ENCODE results near the gene MRTFA. TPM values are rescaled to one million over a fixed set of nuclear protein-coding genes. Genes with fewer than 3 reads are reported as not detected.
A peak's percentile ranks its signal among the peaks of the same experiment; 100 is the strongest.

Gene MRTFA
- total and polyA plus RNA-seq, 9 of the 15 experiments (the other 6 are each of a cell fraction or from before 2014, with no cell fraction given): 0.84 to 21.1 (median 3.7) TPM

DNA sequence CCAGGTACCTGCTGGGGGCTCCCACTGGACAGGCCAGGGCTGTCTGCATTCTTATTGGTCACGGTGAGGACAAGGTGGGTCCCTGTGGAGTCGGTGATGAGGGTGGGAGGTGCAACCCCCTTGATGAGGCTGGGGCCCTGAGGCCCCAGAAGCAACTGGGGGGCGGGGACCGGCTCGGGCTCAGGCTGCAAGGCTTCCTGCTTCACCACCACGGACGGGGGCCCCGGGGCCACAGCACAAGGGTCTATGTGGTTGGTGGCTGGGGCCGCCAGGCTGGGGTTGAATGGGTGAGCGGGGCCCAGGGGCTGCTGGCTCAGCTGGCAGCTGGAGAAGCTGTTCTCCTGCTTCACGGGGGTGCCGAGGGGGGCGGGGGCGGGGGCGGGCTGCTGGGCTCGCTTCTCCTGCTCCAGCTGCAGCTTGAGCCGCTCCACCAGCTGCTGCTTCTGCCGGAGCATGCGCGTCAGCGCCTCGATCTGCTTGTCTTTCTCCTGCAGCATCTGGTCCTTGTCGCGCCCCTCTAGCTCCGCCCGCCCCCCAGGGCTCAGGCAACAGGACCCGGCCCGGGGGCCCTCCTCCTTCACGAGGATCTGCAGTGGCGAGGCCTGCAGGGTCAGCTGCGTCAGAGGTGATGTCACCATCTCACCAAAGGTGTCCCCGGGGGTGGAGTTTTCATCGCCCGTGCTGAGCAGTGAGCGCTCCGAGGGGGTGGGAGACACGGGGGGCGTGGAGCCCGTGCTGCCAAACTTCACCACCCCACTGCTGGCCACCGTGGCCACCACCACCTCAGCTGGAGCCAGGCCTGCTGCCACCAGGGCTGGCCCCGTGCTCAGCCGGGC is 217.9 kb downstream of the MRTFA start (continued):
- TF ChIP-seq, protein P1, sequence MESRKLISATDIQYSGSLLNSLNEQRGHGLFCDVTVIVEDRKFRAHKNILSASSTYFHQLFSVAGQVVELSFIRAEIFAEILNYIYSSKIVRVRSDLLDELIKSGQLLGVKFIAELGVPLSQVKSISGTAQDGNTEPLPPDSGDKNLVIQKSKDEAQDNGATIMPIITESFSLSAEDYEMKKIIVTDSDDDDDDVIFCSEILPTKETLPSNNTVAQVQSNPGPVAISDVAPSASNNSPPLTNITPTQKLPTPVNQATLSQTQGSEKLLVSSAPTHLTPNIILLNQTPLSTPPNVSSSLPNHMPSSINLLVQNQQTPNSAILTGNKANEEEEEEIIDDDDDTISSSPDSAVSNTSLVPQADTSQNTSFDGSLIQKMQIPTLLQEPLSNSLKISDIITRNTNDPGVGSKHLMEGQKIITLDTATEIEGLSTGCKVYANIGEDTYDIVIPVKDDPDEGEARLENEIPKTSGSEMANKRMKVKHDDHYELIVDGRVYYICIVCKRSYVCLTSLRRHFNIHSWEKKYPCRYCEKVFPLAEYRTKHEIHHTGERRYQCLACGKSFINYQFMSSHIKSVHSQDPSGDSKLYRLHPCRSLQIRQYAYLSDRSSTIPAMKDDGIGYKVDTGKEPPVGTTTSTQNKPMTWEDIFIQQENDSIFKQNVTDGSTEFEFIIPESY (CRISPR knock-in tag; IDR thresholded peaks at IDR 0.05): 0 out of 2 replicates have a peak, but pooled peaks have one; percentile 21
- no peak for TF ChIP-seq MTA2 (IDR thresholded peaks at IDR 0.05; ENCODE audit: low read depth)
- no peak for TF ChIP-seq CHD4 (IDR thresholded peaks at IDR 0.05; ENCODE audit: insufficient read depth, insufficient replicate concordance, low read depth, low read length, poor library complexity, severe bottlenecking)
- peak; percentile 23 for TF ChIP-seq PCBP1 (IDR thresholded peaks at IDR 0.05; ENCODE audit: low read depth, low read length, poor library complexity, severe bottlenecking)

DNA sequence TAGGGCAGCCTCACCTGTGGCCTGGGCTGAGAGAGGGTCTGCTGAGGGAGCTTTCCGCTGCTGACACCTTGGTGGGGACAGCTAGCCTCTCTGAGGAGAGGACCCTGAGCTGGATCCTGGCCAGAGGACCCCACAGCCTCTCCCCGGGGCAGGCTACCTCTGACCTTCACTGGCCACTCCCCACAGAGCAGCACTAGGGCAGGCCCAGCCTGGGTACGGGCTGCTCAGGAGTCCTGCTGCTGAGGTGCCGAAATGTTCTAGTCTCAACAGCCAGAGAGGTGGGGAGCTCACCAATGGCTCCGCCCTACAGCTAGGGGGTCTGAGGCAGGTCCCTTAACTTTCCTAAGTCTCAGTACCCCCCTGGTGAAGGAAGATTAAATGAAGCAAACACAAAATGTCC is 218.6 kb downstream of the MRTFA start:
- no peak for FAIRE-seq
- no TSS peak for BruUV-seq (replicated peaks)
- H3K4me1 ChIP-seq (replicated peaks in 1 of 2; ENCODE audit: control insufficient read depth in 2 of 2, insufficient read depth in 2 of 2, low read length in 2 of 2): no peaks in the 10 kb centered on the region; a peak in 2 of 5 replicates
- no peak overlapping the region for H3K4me3 ChIP-seq
- intact Hi-C loops (cut with micrococcal nuclease): no loop called here
- H3K79me2 ChIP-seq (ENCODE audit: control insufficient read depth, insufficient read depth, low read length): no peaks in the 10 kb centered on the region
- H2AFZ ChIP-seq (ENCODE audit: low read depth, low read length): no peak overlapping the region
- H3K36me3 ChIP-seq (ENCODE audit: control insufficient read depth, insufficient read depth, low read length): peaks cover 27% of the 10 kb centered on the region; the same call in 1 of the 3 replicates
- H3K27ac ChIP-seq (ENCODE audit: extremely low read depth, low read depth, low read length): no peak overlapping the region
- no peaks in the 10 kb centered on the region for H3K9me3 ChIP-seq (replicated peaks; ENCODE audit: control insufficient read depth, insufficient read depth, low read depth, low read length)
- ChIA-PET CTCF (ENCODE audit: low intra/inter-chr PET ratio) (no interaction called here), POLR2A (interaction anchor here (0.6 kb wide), 1 partner anchor 33 kb away, joined by 3 read pairs; no protein-coding TSS in a partner anchor)
- in situ Hi-C loops (cut with MboI): no loop called here
- H3K27me3 ChIP-seq (ENCODE audit: control insufficient read depth in 2 of 2, insufficient read depth in 2 of 2, low read length in 2 of 2): no peaks in the 10 kb centered on the region
- 89% methylated on average over 3 of the region's 5 CpGs for WGBS (ENCODE audit: insufficient coverage, low coverage, missing lambda C conversion rate)
- no peak overlapping the region for H3K9ac ChIP-seq (ENCODE audit: insufficient read depth in 1 of 2, low read depth in 2 of 2, low read length in 2 of 2)
- ATAC-seq: no peak
- no peaks in the 10 kb centered on the region for H4K20me1 ChIP-seq (replicated peaks; ENCODE audit: control insufficient read depth, insufficient read depth, low read length)
- no peaks in the 10 kb centered on the region for H3K9me1 ChIP-seq (ENCODE audit: control insufficient read depth, insufficient read depth, low read length)
- H3K4me2 ChIP-seq (ENCODE audit: insufficient read depth, low read length): no peak overlapping the region
- DNase-seq (ENCODE audit: extremely low read depth in 1 of 4, low spot score in 3 of 4): no peak
- TF ChIP-seq KLF6 (CRISPR knock-in tag; IDR thresholded peaks at IDR 0.05; ENCODE audit: borderline replicate concordance): no peak
- TF ChIP-seq, protein P2, sequence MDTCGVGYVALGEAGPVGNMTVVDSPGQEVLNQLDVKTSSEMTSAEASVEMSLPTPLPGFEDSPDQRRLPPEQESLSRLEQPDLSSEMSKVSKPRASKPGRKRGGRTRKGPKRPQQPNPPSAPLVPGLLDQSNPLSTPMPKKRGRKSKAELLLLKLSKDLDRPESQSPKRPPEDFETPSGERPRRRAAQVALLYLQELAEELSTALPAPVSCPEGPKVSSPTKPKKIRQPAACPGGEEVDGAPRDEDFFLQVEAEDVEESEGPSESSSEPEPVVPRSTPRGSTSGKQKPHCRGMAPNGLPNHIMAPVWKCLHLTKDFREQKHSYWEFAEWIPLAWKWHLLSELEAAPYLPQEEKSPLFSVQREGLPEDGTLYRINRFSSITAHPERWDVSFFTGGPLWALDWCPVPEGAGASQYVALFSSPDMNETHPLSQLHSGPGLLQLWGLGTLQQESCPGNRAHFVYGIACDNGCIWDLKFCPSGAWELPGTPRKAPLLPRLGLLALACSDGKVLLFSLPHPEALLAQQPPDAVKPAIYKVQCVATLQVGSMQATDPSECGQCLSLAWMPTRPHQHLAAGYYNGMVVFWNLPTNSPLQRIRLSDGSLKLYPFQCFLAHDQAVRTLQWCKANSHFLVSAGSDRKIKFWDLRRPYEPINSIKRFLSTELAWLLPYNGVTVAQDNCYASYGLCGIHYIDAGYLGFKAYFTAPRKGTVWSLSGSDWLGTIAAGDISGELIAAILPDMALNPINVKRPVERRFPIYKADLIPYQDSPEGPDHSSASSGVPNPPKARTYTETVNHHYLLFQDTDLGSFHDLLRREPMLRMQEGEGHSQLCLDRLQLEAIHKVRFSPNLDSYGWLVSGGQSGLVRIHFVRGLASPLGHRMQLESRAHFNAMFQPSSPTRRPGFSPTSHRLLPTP (IDR thresholded peaks at IDR 0.05; ENCODE audit: borderline replicate concordance, extremely low read depth, insufficient read length): no peak
- no peak for TF ChIP-seq IFI16 (CRISPR knock-in tag; IDR thresholded peaks at IDR 0.05)
- TF ChIP-seq ZNF436 (CRISPR knock-in tag; IDR thresholded peaks at IDR 0.05): no peak
- no peak for TF ChIP-seq ARNT (IDR thresholded peaks at IDR 0.05)
- TF ChIP-seq, protein P3, sequence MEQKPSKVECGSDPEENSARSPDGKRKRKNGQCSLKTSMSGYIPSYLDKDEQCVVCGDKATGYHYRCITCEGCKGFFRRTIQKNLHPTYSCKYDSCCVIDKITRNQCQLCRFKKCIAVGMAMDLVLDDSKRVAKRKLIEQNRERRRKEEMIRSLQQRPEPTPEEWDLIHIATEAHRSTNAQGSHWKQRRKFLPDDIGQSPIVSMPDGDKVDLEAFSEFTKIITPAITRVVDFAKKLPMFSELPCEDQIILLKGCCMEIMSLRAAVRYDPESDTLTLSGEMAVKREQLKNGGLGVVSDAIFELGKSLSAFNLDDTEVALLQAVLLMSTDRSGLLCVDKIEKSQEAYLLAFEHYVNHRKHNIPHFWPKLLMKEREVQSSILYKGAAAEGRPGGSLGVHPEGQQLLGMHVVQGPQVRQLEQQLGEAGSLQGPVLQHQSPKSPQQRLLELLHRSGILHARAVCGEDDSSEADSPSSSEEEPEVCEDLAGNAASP (IDR thresholded peaks at IDR 0.05): no peak
